MM.1S (cell line): Measurements from ENCODE around the gene OR10A2.

ENCODE experiments used
- EZH2 ChIP-seq: fragments of 300-600 bp; sonication (generic); optimal IDR thresholded peaks from 2 replicates; pipeline ENCODE3; 2017; ENCODE audit warnings: low read depth, mild to moderate bottlenecking, antibody characterized with exemption, low read length, mixed read lengths
- TF ChIP-seq, protein P1 (sequence below): fragments of 300-600 bp; sonication (generic); IDR thresholded peaks from 2 replicates; pipeline ENCODE4 v1.5.1; 2016; ENCODE audit warnings: antibody characterized with exemption, low read length, mixed read lengths

DNA sequence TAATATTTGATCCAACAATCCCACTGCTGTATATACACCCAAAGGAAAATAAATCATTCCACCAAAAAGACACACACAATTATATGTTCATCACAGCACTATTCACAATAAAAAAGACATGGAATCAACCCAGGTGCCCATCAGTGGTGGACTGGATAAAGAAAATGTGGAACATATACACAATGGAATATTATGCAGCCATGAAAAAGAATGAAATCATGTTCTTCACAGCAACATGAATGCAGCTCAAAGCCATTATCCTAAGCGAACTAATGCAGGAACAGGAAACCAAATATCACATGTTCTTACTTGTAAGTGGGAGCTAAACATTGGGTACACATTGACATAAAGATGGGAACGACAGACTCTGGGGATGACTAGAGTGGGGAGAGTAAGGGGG, 56.8 kb downstream of the OR10A2 start:
- TF ChIP-seq, protein P1, sequence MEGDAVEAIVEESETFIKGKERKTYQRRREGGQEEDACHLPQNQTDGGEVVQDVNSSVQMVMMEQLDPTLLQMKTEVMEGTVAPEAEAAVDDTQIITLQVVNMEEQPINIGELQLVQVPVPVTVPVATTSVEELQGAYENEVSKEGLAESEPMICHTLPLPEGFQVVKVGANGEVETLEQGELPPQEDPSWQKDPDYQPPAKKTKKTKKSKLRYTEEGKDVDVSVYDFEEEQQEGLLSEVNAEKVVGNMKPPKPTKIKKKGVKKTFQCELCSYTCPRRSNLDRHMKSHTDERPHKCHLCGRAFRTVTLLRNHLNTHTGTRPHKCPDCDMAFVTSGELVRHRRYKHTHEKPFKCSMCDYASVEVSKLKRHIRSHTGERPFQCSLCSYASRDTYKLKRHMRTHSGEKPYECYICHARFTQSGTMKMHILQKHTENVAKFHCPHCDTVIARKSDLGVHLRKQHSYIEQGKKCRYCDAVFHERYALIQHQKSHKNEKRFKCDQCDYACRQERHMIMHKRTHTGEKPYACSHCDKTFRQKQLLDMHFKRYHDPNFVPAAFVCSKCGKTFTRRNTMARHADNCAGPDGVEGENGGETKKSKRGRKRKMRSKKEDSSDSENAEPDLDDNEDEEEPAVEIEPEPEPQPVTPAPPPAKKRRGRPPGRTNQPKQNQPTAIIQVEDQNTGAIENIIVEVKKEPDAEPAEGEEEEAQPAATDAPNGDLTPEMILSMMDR, result no peak
- no peak for TF ChIP-seq EZH2
